Stimulated activated CD8-positive, alpha-beta memory T cell treated with anti-CD3 and anti-CD28 coated beads, Interleukin-7, amount 100 ng/mL, for 1 hour (primary cell): ENCODE measurements around the gene LRRC38.
"Not testable (repeated sequence)": the region's sequence is repeated elsewhere in the genome, so short reads cannot be mapped to it uniquely, and the experiment has no call there.

Experiments
- DNase-seq, 2 donors: peaks; one replicate each; pipeline ENCODE4 v3.0.0-alpha.2; 2020; ENCODE audit warnings: low read depth in 2 of 2

LRRC38 gene

GRCh38 chr1:13462682-13463081 lies 51.1 kb downstream of the LRRC38 start:
- DNase-seq = no peak

GRCh38 chr1:13461977-13462376 lies 51.8 kb downstream of the LRRC38 start:
- no peak for DNase-seq

- DNase-seq = no peak
Measured at GRCh38 chr1:13456904-13457532, 56.8 kb downstream of the LRRC38 start.

GRCh38 chr1:13451399-13451965 lies 62.3 kb downstream of the LRRC38 start:
- no peak for DNase-seq

GRCh38 chr1:13450204-13450603 lies 63.6 kb downstream of the LRRC38 start:
- DNase-seq = no peak

GRCh38 chr1:13443335-13443979 lies 70.3 kb downstream of the LRRC38 start:
- DNase-seq = no peak

DNA sequence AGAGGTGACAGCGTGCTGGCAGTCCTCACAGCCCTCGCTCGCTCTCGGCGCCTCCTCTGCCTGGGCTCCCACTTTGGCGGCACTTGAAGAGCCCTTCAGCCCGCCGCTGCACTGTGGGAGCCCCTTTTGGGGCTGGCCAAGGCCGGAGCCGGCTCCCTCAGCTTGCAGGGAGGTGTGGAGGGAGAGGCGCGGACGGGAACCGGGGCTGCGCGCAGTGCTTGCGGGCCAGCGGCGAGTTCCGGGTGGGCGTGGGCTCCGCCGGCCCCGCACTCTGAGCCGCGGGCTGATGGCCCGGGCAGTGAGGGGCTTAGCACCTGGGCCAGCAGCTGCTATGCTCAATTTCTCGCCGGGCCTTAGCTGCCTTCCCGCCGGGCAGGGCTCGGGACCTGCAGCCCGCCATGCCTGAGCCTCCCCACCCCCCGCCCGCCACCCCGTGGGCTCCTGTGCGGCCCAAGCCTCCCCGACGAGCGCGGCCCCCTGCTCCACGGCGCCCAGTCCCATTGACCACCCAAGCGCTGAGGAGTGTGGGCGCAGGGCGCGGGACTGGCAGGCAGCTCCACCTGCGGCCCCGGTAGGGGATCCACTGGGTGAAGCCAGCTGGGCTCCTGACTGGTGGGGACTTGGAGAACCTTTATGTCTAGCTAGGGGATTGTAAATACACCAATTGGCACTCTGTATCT lies 74.6 kb downstream of the LRRC38 start:
- DNase-seq = not testable (repeated sequence)

- DNase-seq = no peak
Measured at GRCh38 chr1:13435458-13435857, 78.3 kb downstream of the LRRC38 start.

DNA sequence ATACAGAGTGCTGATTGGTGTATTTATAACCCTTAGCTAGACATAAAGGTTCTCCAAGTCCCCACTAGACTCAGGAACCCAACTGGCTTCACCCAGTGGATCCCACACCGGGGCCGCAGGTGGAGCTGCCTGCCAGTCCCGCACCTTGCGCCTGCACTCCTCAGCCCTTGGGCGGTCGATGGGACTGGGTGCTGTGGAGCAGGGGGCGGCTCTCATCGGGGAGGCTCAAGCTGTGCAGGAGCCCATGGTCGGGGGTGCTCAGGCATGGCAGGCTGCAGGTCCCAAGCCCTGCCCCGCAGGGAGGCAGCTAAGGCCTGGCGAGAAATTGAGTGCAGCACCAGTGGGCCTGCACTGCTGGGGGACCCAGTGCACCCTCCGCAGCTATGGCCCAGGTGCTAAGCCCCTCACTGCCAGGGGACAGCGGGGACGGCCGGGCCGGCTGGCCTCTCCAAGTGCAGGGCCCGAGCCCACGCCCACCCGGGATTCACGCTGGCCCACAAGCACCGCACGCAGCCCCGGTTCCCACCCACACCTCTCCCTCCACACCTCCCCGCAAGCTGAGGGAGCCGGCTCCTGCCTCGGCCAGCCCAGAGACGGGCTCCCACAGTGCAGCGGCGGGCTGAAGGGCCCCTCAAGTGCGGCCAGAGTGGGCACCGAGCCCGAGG lies 80.0 kb downstream of the LRRC38 start:
- DNase-seq = not testable (repeated sequence)

GRCh38 chr1:13432251-13432650 lies 81.6 kb downstream of the LRRC38 start:
- no peak for DNase-seq

GRCh38 chr1:13430495-13430894 lies 83.3 kb downstream of the LRRC38 start:
- no peak for DNase-seq
